Naive thymus-derived CD8-positive, alpha-beta T cell (primary cell): ENCODE results near the gene CADM1. TPM values are rescaled to one million over a fixed set of nuclear protein-coding genes. Genes with fewer than 3 reads are reported as not detected.

Source experiments
- ATAC-seq, 2 donors: fragments of 150-1000 bp; cut with Tn5 transposase in 1 of 2; sonication (Bioruptor Pico), chemical (Tn5 transposase) in 1 of 2; 1 replicate in 1 of 2; 2 replicates in 1 of 2; pipeline ENCODE4 v1.10.0; 2021; ENCODE audit warnings: mild to moderate bottlenecking in 2 of 2, moderate library complexity in 2 of 2
- POLR2A ChIA-PET: fragments of 350-600 bp; sonication (Branson Sonifier 250); formaldehyde crosslinking; loops from one replicate; lab custom pipeline; 2021; ENCODE audit warnings: antibody characterized with exemption; lab: Charles Lee
- DNase-seq, 10 donors: peaks; one replicate each; pipeline versions ENCODE4 v3.0.0 to v3.0.0-alpha.2; 2020 to 2022
- H3K27ac Mint-ChIP-seq, 10 donors: one replicate each; pipeline ENCODE4 v1.8.0; 2020 to 2022; ENCODE audit warnings: mild to moderate bottlenecking in 10 of 10, mixed read lengths in 10 of 10, moderate library complexity in 4 of 10, inconsistent platforms in 1 of 10
- H3K27me3 Mint-ChIP-seq, 5 donors: one replicate each; pipeline ENCODE4 v1.8.0; 2021 to 2022; ENCODE audit warnings: mixed read lengths in 5 of 5
- H3K36me3 Mint-ChIP-seq, 3 donors: one replicate each; pipeline ENCODE4 v1.8.0; 2020 to 2022; ENCODE audit warnings: mixed read lengths in 3 of 3, mild to moderate bottlenecking in 2 of 3, inconsistent platforms in 1 of 3
- H3K4me1 Mint-ChIP-seq, 4 donors: one replicate each; pipeline ENCODE4 v1.8.0; 2021 to 2022; ENCODE audit warnings: mixed read lengths in 4 of 4
- H3K4me3 Mint-ChIP-seq, 10 donors: one replicate each; pipeline ENCODE4 v1.8.0; 2020 to 2022; ENCODE audit warnings: mild to moderate bottlenecking in 10 of 10, mixed read lengths in 10 of 10, moderate library complexity in 6 of 10, inconsistent platforms in 1 of 10
- H3K9me3 Mint-ChIP-seq, 9 donors: one replicate each; pipeline ENCODE4 v1.8.0; 2020 to 2022; ENCODE audit warnings: mixed read lengths in 9 of 9, mild to moderate bottlenecking in 3 of 9, inconsistent platforms in 1 of 9, moderate library complexity in 1 of 9
- polyA plus RNA-seq, 3 donors: library from polyadenylated mRNA; unstranded; fragments of 300-500 nt; fragmentation: Illumina TruSeq; gene quantifications; one replicate each; pipeline ENCODE4 v1.2.3, GENCODE V29; 2021
- total RNA-seq, 8 experiments: library from RNA in 2 of 8; stranded (reverse) in 2 of 8; gene quantifications; one replicate each; pipeline ENCODE4 v1.2.3 and lab custom pipeline; 2021 to 2026

Gene CADM1
- total and polyA plus RNA-seq, 5 experiments from 2014 or later: 3.5 TPM; not detected in 4

DNA sequence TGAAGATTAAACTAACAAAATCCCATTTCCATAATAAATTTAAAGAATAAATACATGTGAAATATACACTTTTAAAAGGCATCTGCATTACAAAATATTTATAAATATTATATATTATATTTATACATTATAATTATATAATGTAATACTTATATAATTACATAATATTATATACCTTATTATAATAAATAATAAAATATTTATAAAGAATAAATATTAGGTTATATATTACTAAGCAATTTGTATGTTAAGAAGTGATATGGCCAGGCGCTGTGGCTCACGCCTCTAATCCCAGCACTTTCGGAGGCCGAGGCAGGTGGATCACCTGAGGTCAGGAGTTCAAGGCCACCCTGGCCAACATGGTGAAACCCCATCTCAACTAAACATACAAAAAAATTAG is 97.8 kb downstream of the CADM1 start:
- H3K4me1 Mint-ChIP-seq: no peaks in the 10 kb centered on the region
- H3K27me3 Mint-ChIP-seq: peaks cover 0 to 9% (median 3%) of the 10 kb centered on the region in 5 donors
- no peak overlapping the region for H3K4me3 Mint-ChIP-seq
- ATAC-seq: no peak
- H3K36me3 Mint-ChIP-seq: no peaks in the 10 kb centered on the region
- DNase-seq: no peak
- H3K27ac Mint-ChIP-seq: no peak overlapping the region
- peaks cover 0 to 14% (median 0%) of the 10 kb centered on the region in 9 donors for H3K9me3 Mint-ChIP-seq
- POLR2A ChIA-PET: no interaction called here

DNA sequence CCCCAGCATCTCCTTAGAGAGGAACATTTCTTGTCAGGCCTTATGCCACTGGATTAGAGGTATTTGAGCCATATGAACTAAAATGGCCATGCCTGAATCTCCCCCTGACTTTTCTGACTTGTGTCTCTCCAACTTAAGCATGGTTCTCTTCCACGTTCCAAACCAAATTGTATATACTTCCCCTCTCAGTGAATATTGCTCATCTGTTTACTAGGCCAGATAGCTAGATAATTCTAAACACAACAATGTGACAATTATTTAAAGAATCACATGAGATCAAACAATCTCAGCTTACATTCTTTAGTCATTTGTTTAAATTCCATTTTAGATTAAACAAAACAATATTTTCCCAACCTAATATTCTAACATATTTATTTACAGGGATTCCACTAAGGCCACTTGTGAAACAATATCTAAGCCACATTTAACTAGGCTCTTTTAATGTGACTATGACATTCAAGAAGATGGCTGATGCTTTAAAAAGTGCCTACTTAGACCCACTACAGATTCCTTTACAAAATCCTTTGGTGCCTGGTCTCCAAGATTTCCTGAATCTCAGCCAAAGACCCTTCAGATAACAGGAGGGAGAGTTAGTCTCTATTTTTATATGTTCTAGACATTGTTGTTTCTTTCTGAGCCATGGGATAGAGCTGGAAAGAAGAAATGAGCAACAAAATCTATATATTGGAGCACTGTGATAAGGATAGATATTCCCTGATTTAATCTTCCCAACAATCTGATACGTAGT is 105.7 kb downstream of the CADM1 start:
- Mint-ChIP-seq H3K36me3 (no peaks in the 10 kb centered on the region), H3K4me1 (no peaks in the 10 kb centered on the region), H3K4me3 (no peak overlapping the region), H3K27ac (no peak overlapping the region), H3K27me3 (peaks cover 3 to 16% (median 9%) of the 10 kb centered on the region in 5 donors), H3K9me3 (peaks cover 0 to 4% (median 0%) of the 10 kb centered on the region in 9 donors)
- DNase-seq: no peak
- POLR2A ChIA-PET: no interaction called here
- no peak for ATAC-seq

DNA sequence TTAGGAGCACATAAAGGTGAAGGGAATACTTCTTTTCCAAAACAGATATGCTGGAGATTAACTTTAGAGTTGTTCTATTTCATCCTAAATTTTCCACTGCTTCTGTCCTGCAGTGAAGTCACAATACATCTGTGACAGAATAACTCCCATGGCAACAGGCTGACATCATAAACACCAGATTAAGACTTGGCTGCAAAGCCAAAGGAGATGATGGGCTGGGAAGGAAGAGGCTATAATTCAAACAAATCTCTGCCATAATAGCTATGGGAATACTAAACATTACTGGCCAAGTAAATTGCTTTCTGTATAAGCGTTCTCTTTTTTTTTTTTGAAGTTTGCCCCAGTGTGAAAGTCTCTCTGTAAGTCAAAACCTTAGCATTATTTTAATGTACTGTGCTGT is 107.7 kb downstream of the CADM1 start:
- H3K36me3 Mint-ChIP-seq: no peaks in the 10 kb centered on the region
- DNase-seq: no peak
- H3K27me3 Mint-ChIP-seq: peaks cover 0 to 16% (median 0%) of the 10 kb centered on the region in 5 donors
- H3K4me1 Mint-ChIP-seq: no peaks in the 10 kb centered on the region
- H3K4me3 Mint-ChIP-seq: no peak overlapping the region
- POLR2A ChIA-PET: no interaction called here
- peaks cover 0 to 3% (median 0%) of the 10 kb centered on the region in 9 donors for H3K9me3 Mint-ChIP-seq
- no peak overlapping the region for H3K27ac Mint-ChIP-seq
- ATAC-seq: no peak

DNA sequence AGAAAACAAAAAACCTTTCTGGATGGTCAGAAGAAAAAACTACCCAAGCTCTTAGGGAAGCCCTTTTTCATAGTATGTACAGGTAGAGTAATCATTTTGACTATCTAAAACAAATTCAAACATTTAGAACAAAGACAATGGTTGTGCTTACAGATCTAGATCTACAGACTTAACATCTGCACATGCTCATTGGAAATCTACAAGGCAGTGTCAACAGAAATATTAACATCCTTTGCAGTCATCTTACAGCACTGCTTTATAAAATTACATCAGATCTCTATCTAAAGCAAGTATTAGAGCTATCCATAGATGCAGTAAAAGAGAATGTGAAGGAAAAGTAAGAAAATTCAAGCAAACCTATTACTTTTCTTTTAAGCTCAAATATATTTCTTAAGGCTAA is 110.3 kb downstream of the CADM1 start:
- ATAC-seq (no peak), DNase-seq (no peak)
- no peak overlapping the region for H3K27ac Mint-ChIP-seq
- no peak overlapping the region for H3K4me3 Mint-ChIP-seq
- peaks cover 0 to 10% (median 0%) of the 10 kb centered on the region in 5 donors for H3K27me3 Mint-ChIP-seq
- no peaks in the 10 kb centered on the region for H3K36me3 Mint-ChIP-seq
- POLR2A ChIA-PET: no interaction called here
- H3K9me3 Mint-ChIP-seq: peaks cover 0 to 3% (median 0%) of the 10 kb centered on the region in 9 donors
- H3K4me1 Mint-ChIP-seq: no peaks in the 10 kb centered on the region

DNA sequence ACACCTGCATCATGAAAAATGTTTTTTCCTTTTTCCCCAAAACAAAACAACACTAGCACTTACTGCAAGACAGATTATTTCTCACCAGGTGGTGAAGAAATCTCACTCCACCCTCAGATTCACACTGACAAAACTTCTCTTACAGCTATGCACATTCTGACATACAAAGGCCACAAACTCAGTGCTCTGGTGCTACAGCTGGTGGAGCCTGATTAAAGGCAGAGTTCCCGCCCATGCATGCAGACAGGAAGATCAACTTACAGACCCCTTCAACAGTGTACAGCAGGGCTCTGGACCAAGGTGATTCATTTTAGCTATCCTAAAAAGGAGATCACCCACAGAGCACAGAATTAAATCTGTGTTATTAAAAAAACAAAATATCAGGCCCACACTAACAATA is 112.6 kb downstream of the CADM1 start:
- H3K9me3 Mint-ChIP-seq: peaks cover 0 to 3% (median 0%) of the 10 kb centered on the region in 9 donors
- POLR2A ChIA-PET: no interaction called here
- H3K4me1 Mint-ChIP-seq: no peaks in the 10 kb centered on the region
- no peak overlapping the region for H3K4me3 Mint-ChIP-seq
- peaks cover 2 to 28% (median 5%) of the 10 kb centered on the region in 5 donors for H3K27me3 Mint-ChIP-seq
- no peak for ATAC-seq
- DNase-seq: no peak
- no peak overlapping the region for H3K27ac Mint-ChIP-seq
- H3K36me3 Mint-ChIP-seq: no peaks in the 10 kb centered on the region

DNA sequence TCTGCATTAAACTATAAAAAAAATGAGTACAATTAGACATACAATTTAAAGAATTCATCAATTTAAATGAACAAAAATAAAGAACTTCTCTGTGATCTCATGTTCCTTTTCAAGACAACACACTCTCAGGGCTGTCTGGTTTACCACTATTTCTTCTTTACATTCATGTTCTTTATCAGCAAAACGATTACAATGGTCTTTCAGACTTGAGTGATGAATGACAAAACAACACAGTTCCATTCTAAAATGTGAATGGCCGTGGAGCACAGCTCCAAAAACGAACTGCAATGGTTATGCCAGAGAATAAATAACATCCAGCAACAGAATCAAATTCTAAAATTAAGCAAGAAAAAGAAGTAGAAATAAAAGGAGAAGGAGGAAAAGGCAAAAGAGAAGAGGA is 113.1 kb downstream of the CADM1 start:
- no peak overlapping the region for H3K4me3 Mint-ChIP-seq
- H3K36me3 Mint-ChIP-seq: no peaks in the 10 kb centered on the region
- H3K27me3 Mint-ChIP-seq: peaks cover 2 to 28% (median 5%) of the 10 kb centered on the region in 5 donors
- no peaks in the 10 kb centered on the region for H3K4me1 Mint-ChIP-seq
- peaks cover 0 to 3% (median 0%) of the 10 kb centered on the region in 9 donors for H3K9me3 Mint-ChIP-seq
- ATAC-seq: no peak
- POLR2A ChIA-PET: no interaction called here
- no peak for DNase-seq
- H3K27ac Mint-ChIP-seq: no peak overlapping the region

DNA sequence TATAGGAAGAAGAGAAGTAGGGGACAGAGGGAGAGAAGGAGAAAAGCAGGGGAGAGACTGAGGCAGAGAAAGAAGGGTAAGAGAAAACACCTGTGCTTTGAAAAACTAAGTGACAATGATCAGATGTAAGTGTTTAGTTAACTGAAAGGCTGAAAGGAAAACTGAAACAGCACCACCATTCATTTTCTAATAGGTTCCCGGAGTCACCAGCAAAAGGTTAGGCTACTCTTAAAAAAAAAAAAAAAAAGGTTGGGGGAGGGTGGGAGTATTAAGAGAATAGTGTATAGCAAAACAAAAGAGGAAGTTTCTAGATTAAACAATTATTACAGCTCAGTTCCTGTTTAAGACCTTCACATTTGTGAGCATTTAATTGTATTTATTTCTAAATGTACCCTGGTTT is 113.8 kb downstream of the CADM1 start:
- Mint-ChIP-seq H3K27me3 (peaks cover 4 to 28% (median 5%) of the 10 kb centered on the region in 5 donors), H3K36me3 (no peaks in the 10 kb centered on the region), H3K9me3 (peaks cover 0 to 3% (median 0%) of the 10 kb centered on the region in 9 donors), H3K4me3 (no peak overlapping the region), H3K4me1 (no peaks in the 10 kb centered on the region), H3K27ac (no peak overlapping the region)
- no peak for ATAC-seq
- DNase-seq: no peak
- POLR2A ChIA-PET: no interaction called here

DNA sequence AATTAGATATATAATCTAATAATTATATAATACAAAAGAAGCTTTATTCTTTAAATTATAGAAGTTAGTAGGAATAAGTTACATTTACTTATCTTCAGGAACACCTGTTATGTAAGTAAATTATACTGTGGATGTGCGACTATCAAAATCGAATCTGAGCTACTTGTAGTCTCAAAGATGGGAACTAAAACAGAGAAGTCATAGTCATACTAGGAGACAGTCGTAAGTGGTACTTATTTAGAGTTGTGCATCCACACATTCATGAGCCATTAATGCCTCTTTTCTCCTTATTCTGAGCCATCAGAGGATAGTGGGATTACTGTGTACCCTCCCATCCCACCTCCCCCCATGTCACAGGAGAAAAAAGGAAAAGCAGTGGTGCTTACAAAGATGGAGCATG is 114.4 kb downstream of the CADM1 start:
- POLR2A ChIA-PET: interaction anchor here (0.6 kb wide), 1 partner anchor 93 kb away, joined by 3 read pairs; no protein-coding TSS in a partner anchor
- H3K27ac Mint-ChIP-seq: no peak overlapping the region
- no peak for ATAC-seq

DNA sequence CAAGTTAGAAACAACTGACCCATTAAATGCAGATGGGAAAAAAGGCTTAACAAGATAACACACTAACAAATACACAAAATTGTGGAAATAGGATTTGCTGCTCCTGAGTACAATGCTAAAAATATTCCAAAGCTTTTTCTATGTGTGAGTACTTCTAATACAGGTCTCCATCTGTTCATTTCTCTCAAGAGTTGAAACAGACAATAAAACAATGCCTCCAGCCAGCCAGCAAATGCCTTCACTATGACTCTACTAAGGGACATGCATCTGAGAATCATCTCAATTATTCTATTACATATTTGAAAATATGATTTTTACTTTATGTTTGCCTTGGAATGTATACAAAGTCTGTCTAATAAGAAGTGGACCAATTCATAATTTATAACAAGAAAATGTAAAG is 119.0 kb downstream of the CADM1 start:
- ATAC-seq (no peak), DNase-seq (no peak)
- no peaks in the 10 kb centered on the region for H3K36me3 Mint-ChIP-seq
- POLR2A ChIA-PET: no interaction called here
- H3K27me3 Mint-ChIP-seq: peaks cover 5 to 36% (median 6%) of the 10 kb centered on the region in 5 donors
- no peaks in the 10 kb centered on the region for H3K4me1 Mint-ChIP-seq
- peaks cover 0 to 3% (median 0%) of the 10 kb centered on the region in 9 donors for H3K9me3 Mint-ChIP-seq
- no peak overlapping the region for H3K4me3 Mint-ChIP-seq
- H3K27ac Mint-ChIP-seq: no peak overlapping the region

More for the DNA sequence above, 114.4 kb downstream of the CADM1 start:
- Mint-ChIP-seq H3K9me3 (peaks cover 0 to 3% (median 0%) of the 10 kb centered on the region in 9 donors), H3K4me3 (no peak overlapping the region), H3K27me3 (peaks cover 5 to 28% (median 6%) of the 10 kb centered on the region in 5 donors), H3K4me1 (no peaks in the 10 kb centered on the region), H3K36me3 (no peaks in the 10 kb centered on the region)
- DNase-seq: no peak

DNA sequence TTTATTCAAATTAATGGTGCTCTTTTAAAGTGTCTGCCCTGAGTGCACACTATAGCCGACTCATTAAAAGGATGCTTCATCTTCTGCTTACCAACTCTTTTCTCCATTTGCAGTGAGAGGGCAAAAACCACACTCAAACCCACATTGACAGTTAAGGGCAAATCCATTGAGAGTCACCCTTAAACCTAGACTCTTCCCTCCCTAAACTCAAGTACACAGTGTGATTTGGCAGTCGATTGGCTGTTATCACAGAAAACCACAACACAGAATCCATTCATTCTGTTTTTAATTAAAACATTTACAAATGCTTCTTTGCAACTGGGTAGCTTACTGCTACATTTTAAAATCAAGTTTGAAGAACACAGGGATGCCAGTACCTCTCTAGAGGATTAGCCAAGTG is 120.0 kb downstream of the CADM1 start:
- H3K27ac Mint-ChIP-seq: no peak overlapping the region
- no peak for DNase-seq
- no peak for ATAC-seq
- POLR2A ChIA-PET: no interaction called here
- no peaks in the 10 kb centered on the region for H3K36me3 Mint-ChIP-seq
- H3K4me1 Mint-ChIP-seq: no peaks in the 10 kb centered on the region
- H3K9me3 Mint-ChIP-seq: peaks cover 0 to 3% (median 0%) of the 10 kb centered on the region in 9 donors
- H3K27me3 Mint-ChIP-seq: peaks cover 5 to 31% (median 6%) of the 10 kb centered on the region in 5 donors
- no peak overlapping the region for H3K4me3 Mint-ChIP-seq

DNA sequence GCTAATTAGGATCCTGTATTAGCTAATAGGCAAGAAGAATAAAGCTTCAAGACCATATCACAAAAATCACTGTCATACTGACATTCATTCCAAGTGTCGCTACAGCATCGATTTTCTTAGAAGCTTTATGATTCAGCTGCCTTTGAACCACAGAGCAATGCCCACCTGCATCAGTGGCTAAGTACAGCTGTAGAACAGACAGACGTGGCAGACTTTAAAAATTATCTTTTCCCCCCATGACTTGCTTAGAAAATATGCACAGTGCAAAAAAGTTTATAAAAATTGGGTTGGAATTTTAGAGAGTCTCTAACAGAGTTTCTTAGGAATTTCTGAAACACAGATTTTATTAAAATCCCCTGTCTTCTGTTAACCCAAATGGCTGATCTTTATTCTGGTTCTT is 120.8 kb downstream of the CADM1 start:
- no peak overlapping the region for H3K27ac Mint-ChIP-seq
- no peaks in the 10 kb centered on the region for H3K36me3 Mint-ChIP-seq
- H3K9me3 Mint-ChIP-seq: peaks cover 0 to 3% (median 0%) of the 10 kb centered on the region in 9 donors
- POLR2A ChIA-PET: no interaction called here
- H3K4me1 Mint-ChIP-seq: no peaks in the 10 kb centered on the region
- no peak for ATAC-seq
- no peak overlapping the region for H3K4me3 Mint-ChIP-seq
- H3K27me3 Mint-ChIP-seq: peaks cover 3 to 28% (median 6%) of the 10 kb centered on the region in 5 donors
- DNase-seq: no peak

DNA sequence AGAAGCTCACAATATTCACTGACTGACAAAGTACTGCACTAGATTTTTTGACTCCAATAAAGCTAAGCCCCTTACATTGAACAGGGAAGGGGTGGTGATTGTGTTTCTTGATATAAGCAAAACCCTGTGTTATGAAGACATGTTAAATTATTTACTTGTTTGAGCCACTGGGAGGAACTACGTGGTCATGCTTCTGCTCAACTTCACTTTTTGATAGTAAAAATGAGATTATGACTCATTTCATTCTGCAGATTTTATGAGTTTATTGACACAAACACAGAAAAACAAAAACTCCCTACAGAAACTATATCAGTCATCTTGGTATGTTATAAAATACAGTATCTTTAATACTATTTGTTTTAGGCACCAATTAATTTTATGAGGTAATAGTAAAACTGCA is 124.7 kb downstream of the CADM1 start:
- ATAC-seq: no peak
- POLR2A ChIA-PET: no interaction called here
- H3K36me3 Mint-ChIP-seq: no peaks in the 10 kb centered on the region
- H3K27ac Mint-ChIP-seq: no peak overlapping the region
- H3K27me3 Mint-ChIP-seq: peaks cover 0 to 7% (median 3%) of the 10 kb centered on the region in 5 donors
- peaks cover 0 to 3% (median 0%) of the 10 kb centered on the region in 9 donors for H3K9me3 Mint-ChIP-seq
- H3K4me1 Mint-ChIP-seq: no peaks in the 10 kb centered on the region
- DNase-seq: no peak
- no peak overlapping the region for H3K4me3 Mint-ChIP-seq

DNA sequence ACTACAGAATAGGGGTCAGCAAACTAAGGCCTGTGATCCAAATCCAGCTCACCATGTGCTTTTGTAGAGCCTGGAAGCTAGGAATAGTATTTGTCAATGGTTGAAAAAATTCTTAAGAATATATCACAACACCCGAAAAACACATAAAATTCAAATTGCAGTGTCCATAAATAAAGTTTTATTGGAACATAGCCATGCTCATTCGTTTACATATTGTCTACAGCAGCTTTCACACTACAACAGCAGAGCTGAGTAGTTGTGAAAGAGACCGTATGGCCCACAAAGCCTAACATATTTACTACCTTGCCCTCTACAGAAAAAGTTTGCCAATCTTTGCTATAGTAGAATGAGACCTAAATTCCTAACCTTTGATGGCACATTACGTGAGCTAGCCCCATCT is 125.7 kb downstream of the CADM1 start:
- no peak overlapping the region for H3K4me3 Mint-ChIP-seq
- H3K36me3 Mint-ChIP-seq: no peaks in the 10 kb centered on the region

More for the DNA sequence above, 125.7 kb downstream of the CADM1 start:
- H3K27me3 Mint-ChIP-seq: peaks cover 0 to 6% (median 2%) of the 10 kb centered on the region in 5 donors
- no peaks in the 10 kb centered on the region for H3K4me1 Mint-ChIP-seq
- H3K27ac Mint-ChIP-seq: no peak overlapping the region
- ATAC-seq: no peak
- no peak for DNase-seq
- POLR2A ChIA-PET: no interaction called here
- peaks cover 0 to 3% (median 0%) of the 10 kb centered on the region in 9 donors for H3K9me3 Mint-ChIP-seq
